Stomach (tissue), 4 donors: ENCODE measurements around the gene HOOK2.

Experiments
- CTCF ChIP-seq, 7 experiments: fragments of 450-650 bp in 4 of 7; fragments of 200-600 bp in 3 of 7; sonication (generic) in 3 of 7; IDR thresholded peaks; one replicate each; pipeline ENCODE4 v1.5.1; 2016 to 2019; ENCODE audit warnings: antibody characterized with exemption in 7 of 7, control low read depth in 2 of 7, mild to moderate bottlenecking in 1 of 7
- POLR2A ChIP-seq, 4 donors: fragments of 450-650 bp; IDR thresholded peaks; one replicate each; pipeline ENCODE4 v1.6.1; 2016; ENCODE audit warnings: antibody characterized with exemption in 4 of 4, control low read depth in 2 of 4, mild to moderate bottlenecking in 1 of 4, moderate library complexity in 1 of 4
- POLR2AphosphoS5 ChIP-seq, 3 donors: sonication (generic); formaldehyde crosslinking; IDR thresholded peaks; one replicate each; pipeline ENCODE4 v1.6.1; 2016; ENCODE audit warnings: antibody characterized with exemption in 3 of 3

GRCh38 chr19:12779162-12779993, 4.0 kb upstream of the HOOK2 start:
- no peak for TF ChIP-seq POLR2A (IDR thresholded peaks at IDR 0.05)
- TF ChIP-seq CTCF (IDR thresholded peaks at IDR 0.05): no peak
- TF ChIP-seq POLR2AphosphoS5 (IDR thresholded peaks at IDR 0.05): peak; percentile 6 to 47 (median 32)
